Kidney (tissue), 14 donors: ENCODE measurements around the gene PDE4D. TPM values are rescaled to one million over a fixed set of nuclear protein-coding genes. Genes with fewer than 3 reads are reported as not detected.

Source experiments
- DNase-seq, 5 donors: peaks; one replicate each; pipeline ENCODE4 v3.0.0-alpha.2; 2013 to 2020
- FAIRE-seq: peaks from 2 replicates; lab custom pipeline; 2012; peaks lifted over from hg19 to GRCh38; lab: Jason Lieb, UNC
- H3K27ac ChIP-seq, 2 donors: one replicate each; pipeline ENCODE4 v1.7.0; 2013; ENCODE audit warnings: low read depth in 2 of 2, low read length in 2 of 2, inconsistent platforms in 1 of 2
- H3K27me3 ChIP-seq: one replicate; pipeline ENCODE4 v1.7.1; 2013; ENCODE audit warnings: low read length, inconsistent platforms; ENCODE audit not compliant: control insufficient read depth, insufficient read depth
- H3K36me3 ChIP-seq, 3 donors: one replicate each; pipeline versions ENCODE4 v1.7.0 to v1.7.1; 2013; ENCODE audit warnings: low read length in 3 of 3, control low read depth in 1 of 3, inconsistent platforms in 1 of 3; ENCODE audit not compliant: insufficient read depth in 3 of 3, control insufficient read depth in 2 of 3
- H3K4me1 ChIP-seq, 3 donors: one replicate each; pipeline versions ENCODE4 v1.7.0 to v1.7.1; 2013; ENCODE audit warnings: low read length in 3 of 3, inconsistent platforms in 1 of 3, low read depth in 1 of 3; ENCODE audit not compliant: control insufficient read depth in 2 of 3, insufficient read depth in 2 of 3
- H3K4me3 ChIP-seq, 3 donors: one replicate each; pipeline versions ENCODE4 v1.7.0 to v1.8.1; 2013; ENCODE audit warnings: low read length in 3 of 3, control low read depth in 1 of 3, inconsistent platforms in 1 of 3
- H3K9ac ChIP-seq, 3 donors: one replicate each; pipeline versions ENCODE4 v1.7.0 to v1.7.1; 2013; ENCODE audit warnings: low read length in 3 of 3, control low read depth in 1 of 3, inconsistent platforms in 1 of 3
- H3K9me3 ChIP-seq, 3 donors: one replicate each; pipeline versions ENCODE4 v1.7.0 to v1.7.1; 2013; ENCODE audit warnings: low read length in 3 of 3, control low read depth in 1 of 3, inconsistent platforms in 1 of 3; ENCODE audit not compliant: control insufficient read depth in 2 of 3, insufficient read depth in 1 of 3
- CTCF ChIP-seq: IDR thresholded peaks from 3 replicates; pipeline ENCODE4 v1.5.1; 2012; ENCODE audit warnings: mild to moderate bottlenecking, moderate library complexity, borderline replicate concordance; ENCODE audit not compliant: insufficient read depth; ENCODE audit errors: extremely low read depth
- intact Hi-C: fragments of 100-400 bp; cut with DNase I; formaldehyde crosslinking; loops from one replicate; pipeline ENCODE4 v1.11.1; 2022
- polyA plus RNA-seq: library from polyadenylated mRNA; stranded (reverse); fragments of 350-450 nt; fragmentation: Illumina TruSeq; extraction: RNeasy Lipid Tissue Mini Kit (QIAGEN cat#74804); gene quantifications from one replicate; pipeline ENCODE4 v1.2.3, GENCODE V29; 2014; ENCODE audit warnings: low read depth, low replicate concordance; ENCODE audit not compliant: insufficient read depth
- total RNA-seq: library from RNA; stranded (reverse); fragmentation: NEBNext Ultra II Directional; extraction: Animal tissue kit (Norgen Biotek cat#: 25700); gene quantifications from one replicate; pipeline ENCODE4 v1.2.1, GENCODE V29; 2021
- donor health status: control.
- donor health status: control.
- donor health status: control.
- donor health status: control.
- donor health status: control.
- donor health status: DM: yes; HTN: yes; CAD: no.
- donor health status: Normal renal cell carcinoma (clear cell type).

PDE4D gene
- total and polyA plus RNA-seq, 2 donors from 2014 or later = 9.2 to 78.9 TPM

- FAIRE-seq (no peak), DNase-seq (no peak)
- H3K36me3 ChIP-seq = no peaks in the 10 kb centered on the region
- no peaks in the 10 kb centered on the region for H3K27me3 ChIP-seq
- intact Hi-C loops = no loop called here
- H3K4me3 ChIP-seq = no peak overlapping the region
- H3K4me1 ChIP-seq = peaks cover 2 to 32% (median 2%) of the 10 kb centered on the region in 3 donors
- H3K27ac ChIP-seq = no peak overlapping the region
- TF ChIP-seq CTCF = no peak
- no peak overlapping the region for H3K9ac ChIP-seq
- H3K9me3 ChIP-seq = no peaks in the 10 kb centered on the region
Measured at GRCh38 chr5:59538750-59539121, 354.8 kb downstream of the PDE4D start.

- no peak for TF ChIP-seq CTCF
- no peak for DNase-seq
- Histone ChIP-seq H3K27ac (no peak overlapping the region), H3K27me3 (no peaks in the 10 kb centered on the region), H3K4me1 (peaks cover 0 to 28% (median 2%) of the 10 kb centered on the region in 3 donors), H3K4me3 (no peak overlapping the region), H3K9ac (no peak overlapping the region), H3K9me3 (no peaks in the 10 kb centered on the region), H3K36me3 (no peaks in the 10 kb centered on the region)
- no peak for FAIRE-seq
- intact Hi-C loops = no loop called here
Measured at GRCh38 chr5:59537961-59538749, 355.4 kb downstream of the PDE4D start.

DNA sequence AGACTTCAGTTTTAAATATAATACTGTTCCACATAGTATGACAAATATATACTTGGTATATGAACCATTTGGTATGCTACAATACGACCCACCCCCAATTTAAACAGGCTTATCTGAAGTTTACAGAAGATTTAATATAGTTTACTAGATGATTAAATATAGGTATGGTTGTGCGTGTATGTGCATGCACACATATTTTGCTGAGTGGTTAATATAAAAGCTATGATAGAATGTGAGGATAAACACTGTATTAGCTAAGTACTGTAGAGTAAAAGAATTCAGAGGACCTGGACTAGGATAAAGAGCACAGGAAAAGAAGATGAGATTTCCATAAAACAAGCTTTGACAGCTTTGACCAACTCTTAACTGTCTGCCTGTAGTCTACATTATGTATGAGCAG is 356.7 kb downstream of the PDE4D start:
- DNase-seq = no peak
- no peaks in the 10 kb centered on the region for H3K27me3 ChIP-seq
- H3K36me3 ChIP-seq = no peaks in the 10 kb centered on the region
- H3K4me1 ChIP-seq = peaks cover 0 to 16% (median 0%) of the 10 kb centered on the region in 3 donors
- no peak overlapping the region for H3K9ac ChIP-seq
- no peak for FAIRE-seq
- TF ChIP-seq CTCF = no peak
- no peak overlapping the region for H3K4me3 ChIP-seq
- H3K9me3 ChIP-seq = no peaks in the 10 kb centered on the region
- intact Hi-C loops = no loop called here
- no peak overlapping the region for H3K27ac ChIP-seq

- intact Hi-C loops = no loop called here
- Histone ChIP-seq H3K9ac (no peak overlapping the region), H3K9me3 (no peaks in the 10 kb centered on the region), H3K4me1 (peaks cover 0 to 6% (median 0%) of the 10 kb centered on the region in 3 donors), H3K27me3 (no peaks in the 10 kb centered on the region), H3K27ac (no peak overlapping the region), H3K4me3 (no peak overlapping the region), H3K36me3 (no peaks in the 10 kb centered on the region)
- no peak for FAIRE-seq
- DNase-seq = no peak
- TF ChIP-seq CTCF = no peak
Measured at GRCh38 chr5:59535561-59535960, 358.0 kb downstream of the PDE4D start.
